ENCODE measurements around the gene KIF13A.
"Not testable (repeated sequence)": the region's sequence is repeated elsewhere in the genome, so short reads cannot be mapped to it uniquely, and the experiment has no call there.

DNA sequence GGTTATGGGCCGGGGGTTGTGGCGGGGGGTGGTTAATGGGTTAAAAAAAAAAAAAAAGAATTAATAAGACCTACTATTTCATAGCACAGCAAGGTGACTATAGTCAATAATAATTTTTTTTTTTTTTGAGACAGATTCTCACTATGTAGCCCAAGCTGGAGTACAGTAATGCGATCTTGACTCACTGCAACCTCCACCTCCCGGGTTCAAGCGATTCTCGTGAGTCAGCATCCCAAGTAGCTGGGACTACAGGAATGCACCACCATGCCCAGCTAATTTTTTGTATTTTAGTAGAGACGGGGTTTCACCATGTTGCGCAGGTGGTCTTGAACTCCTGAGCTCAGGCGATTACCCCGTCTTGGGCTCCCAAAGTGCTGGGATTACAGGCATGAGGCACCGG, 75.8 kb downstream of the KIF13A start:
- TF ChIP-seq CTCF (conservative IDR thresholded peaks at IDR 0.05; ENCODE audit: low read depth, low read length); EZH2 (IDR thresholded peaks at IDR 0.05; ENCODE audit: borderline replicate concordance, low read depth, low read length, poor library complexity, severe bottlenecking): not testable (repeated sequence)

All from A673 (cell line).